IMR-90 (cell line): ENCODE measurements around the gene AUTS2. TPM values are rescaled to one million over a fixed set of nuclear protein-coding genes. Genes with fewer than 3 reads are reported as not detected.

Experiments
- ATAC-seq: fragments of 200-7000 bp; cut with Tn5 transposase; 2 replicates; pipeline ENCODE4 v1.9.1; 2020; ENCODE audit warnings: low read depth, mild to moderate bottlenecking, moderate library complexity
- BruUV-seq: library from RNA; stranded (reverse); fragments of 400-500 nt; replicated peaks from 2 replicates; lab custom pipeline; 2021; lab: Mats Ljungman, UMichigan
- CTCF ChIA-PET: fragments of 300-600 bp; formaldehyde crosslinking; extraction: SDS; loops from one replicate; lab custom pipeline; 2021; ENCODE audit warnings: antibody characterized with exemption; lab: Yijun Ruan, JAX
- POLR2A ChIA-PET: fragments of 300-600 bp; sonication (Branson Sonifier 250); formaldehyde crosslinking; loops from one replicate; lab custom pipeline; 2022; ENCODE audit warnings: antibody characterized with exemption; ENCODE audit not compliant: unreplicated experiment; lab: Charles Lee
- DNase-seq: peaks from one replicate; pipeline ENCODE4 v3.0.0; 2013
- H2AFZ ChIP-seq: replicated peaks from 2 replicates; pipeline ENCODE3; 2013; ENCODE audit warnings: low read length, mild to moderate bottlenecking; ENCODE audit not compliant: poor library complexity
- H2AK5ac ChIP-seq: 2 replicates; pipeline ENCODE4 v1.6.1; 2013; ENCODE audit warnings: low read depth, low read length, inconsistent platforms
- H2AK9ac ChIP-seq: replicated peaks from 2 replicates; pipeline ENCODE3; 2013; ENCODE audit warnings: mild to moderate bottlenecking, low read depth, low read length, moderate library complexity; ENCODE audit not compliant: poor library complexity
- H2BK120ac ChIP-seq: 2 replicates; pipeline ENCODE4 v1.6.1; 2013; ENCODE audit warnings: low read depth, low read length, inconsistent platforms
- H2BK15ac ChIP-seq: 3 replicates; pipeline ENCODE4 v1.6.1; 2013; ENCODE audit warnings: low read depth, low read length, inconsistent platforms
- H2BK20ac ChIP-seq: 2 replicates; pipeline ENCODE4 v1.6.1; 2013; ENCODE audit warnings: low read depth, mild to moderate bottlenecking, inconsistent platforms, low read length, moderate library complexity
- H2BK5ac ChIP-seq: 2 replicates; pipeline ENCODE4 v1.6.1; 2013; ENCODE audit warnings: mild to moderate bottlenecking, low read depth, low read length, inconsistent platforms; ENCODE audit not compliant: poor library complexity, severe bottlenecking
- H3K14ac ChIP-seq: replicated peaks from 2 replicates; pipeline ENCODE4 v1.6.1; 2013; ENCODE audit warnings: low read depth, low read length, inconsistent platforms
- H3K18ac ChIP-seq: 2 replicates; pipeline ENCODE4 v1.6.1; 2013; ENCODE audit warnings: low read depth, low read length, control low read depth
- H3K23ac ChIP-seq: 2 replicates; pipeline ENCODE4 v1.6.1; 2013; ENCODE audit warnings: low read depth, low read length, inconsistent platforms
- H3K27ac ChIP-seq: 2 replicates; pipeline ENCODE4 v1.5.1; 2013; ENCODE audit warnings: mild to moderate bottlenecking, control low read depth, low read length; ENCODE audit not compliant: insufficient read depth
- H3K27me3 ChIP-seq: 2 replicates; pipeline ENCODE4 v1.6.1; 2013; ENCODE audit warnings: low read length; ENCODE audit not compliant: control insufficient read depth, insufficient read depth
- H3K36me3 ChIP-seq: 2 replicates; pipeline ENCODE4 v1.6.1; 2013; ENCODE audit warnings: low read length, mixed read lengths; ENCODE audit not compliant: control insufficient read depth, insufficient read depth
- H3K4ac ChIP-seq: 2 replicates; pipeline ENCODE4 v1.6.1; 2013; ENCODE audit warnings: low read depth, low read length, inconsistent platforms
- H3K4me1 ChIP-seq: 2 replicates; pipeline ENCODE4 v1.6.1; 2013; ENCODE audit warnings: low read length, mixed read lengths; ENCODE audit not compliant: control insufficient read depth, insufficient read depth
- H3K4me2 ChIP-seq: 2 replicates; pipeline ENCODE4 v1.6.1; 2013; ENCODE audit warnings: low read depth, mild to moderate bottlenecking, control low read depth, low read length, moderate library complexity
- H3K4me3 ChIP-seq: 2 replicates; pipeline ENCODE4 v1.5.1; 2013; ENCODE audit warnings: low read depth, mild to moderate bottlenecking, control low read depth, low read length, moderate library complexity; ENCODE audit not compliant: insufficient read depth
- H3K56ac ChIP-seq: 2 replicates; pipeline ENCODE4 v1.6.1; 2013; ENCODE audit warnings: low read length, inconsistent platforms; ENCODE audit not compliant: insufficient read depth; ENCODE audit errors: extremely low read depth
- H3K79me1 ChIP-seq, 2 experiments: 2 replicates each; pipeline ENCODE4 v1.6.1; 2013; ENCODE audit warnings: low read length in 2 of 2, inconsistent platforms in 1 of 2, low read depth in 1 of 2
- H3K9ac ChIP-seq: 2 replicates; pipeline ENCODE4 v1.6.1; 2013; ENCODE audit warnings: low read depth, low read length, control low read depth
- H3K9me1 ChIP-seq: 2 replicates; pipeline ENCODE4 v1.6.1; 2013; ENCODE audit warnings: low read length, inconsistent platforms; ENCODE audit not compliant: insufficient read depth
- H3K9me3 ChIP-seq: 2 replicates; pipeline ENCODE4 v1.6.1; 2013; ENCODE audit warnings: low read length; ENCODE audit not compliant: control insufficient read depth, insufficient read depth
- H4K20me1 ChIP-seq: 2 replicates; pipeline ENCODE4 v1.6.1; 2013; ENCODE audit warnings: low read length, inconsistent platforms; ENCODE audit not compliant: insufficient read depth
- H4K5ac ChIP-seq: 2 replicates; pipeline ENCODE4 v1.6.1; 2013; ENCODE audit warnings: mild to moderate bottlenecking, low read depth, low read length, control low read depth
- H4K8ac ChIP-seq, 2 experiments: 2 replicates each; pipeline ENCODE4 v1.6.1; 2013; ENCODE audit warnings: low read depth in 2 of 2, low read length in 2 of 2, control low read depth in 1 of 2, inconsistent platforms in 1 of 2
- H4K91ac ChIP-seq: 2 replicates; pipeline ENCODE4 v1.6.1; 2013; ENCODE audit warnings: low read depth, low read length, inconsistent platforms; ENCODE audit not compliant: insufficient read depth
- CEBPB ChIP-seq: IDR thresholded peaks from 2 replicates; pipeline ENCODE4 v1.6.1; 2012; ENCODE audit warnings: low read depth, low read length, improper control_type of control experiment
- CHD1 ChIP-seq: IDR thresholded peaks from 2 replicates; pipeline ENCODE4 v1.6.1; 2012; ENCODE audit warnings: low read depth, low read length, improper control_type of control experiment
- ELK1 ChIP-seq: fragments of 150-350 bp; IDR thresholded peaks from 2 replicates; pipeline ENCODE4 v1.6.1; 2016; ENCODE audit warnings: low read depth, mild to moderate bottlenecking, low read length, moderate library complexity, borderline replicate concordance
- FOS ChIP-seq: fragments of 150-350 bp; IDR thresholded peaks from 2 replicates; pipeline ENCODE4 v1.6.1; 2016; ENCODE audit warnings: low read depth, low read length
- POLR2A ChIP-seq: IDR thresholded peaks from 2 replicates; pipeline ENCODE4 v1.6.1; 2012; ENCODE audit warnings: mild to moderate bottlenecking, low read depth, low read length
- RAD21 ChIP-seq: IDR thresholded peaks from 2 replicates; pipeline ENCODE4 v1.6.1; 2012; ENCODE audit warnings: low read length, improper control_type of control experiment
- RCOR1 ChIP-seq: IDR thresholded peaks from 2 replicates; pipeline ENCODE4 v1.6.1; 2012; ENCODE audit warnings: mild to moderate bottlenecking, low read length, improper control_type of control experiment; ENCODE audit not compliant: insufficient replicate concordance
- RFX5 ChIP-seq: IDR thresholded peaks from 2 replicates; pipeline ENCODE4 v1.8.0; 2012; ENCODE audit warnings: low read depth, mild to moderate bottlenecking, low read length, moderate library complexity
- USF2 ChIP-seq: fragments of 150-350 bp; IDR thresholded peaks from 2 replicates; pipeline ENCODE4 v1.6.1; 2017; ENCODE audit warnings: mild to moderate bottlenecking, antibody characterized with exemption, low read length, low read depth
- WGBS, 2 experiments: methylation state at CpG; one replicate each; pipeline versions ENCODE4 v1.1.5 to v1.1.7; 2013; ENCODE audit warnings: missing lambda C conversion rate in 2 of 2; ENCODE audit not compliant: insufficient read length in 1 of 2; ENCODE audit errors: extremely low coverage in 2 of 2; 5-methylcytosine and 5-hydroxymethylcytosine counted together
- dilution Hi-C: fragments of 300-500 bp; cut with HindIII; formaldehyde crosslinking; loops from one replicate; pipeline ENCODE4 v1.14.3; 2018; ENCODE audit warnings: low sequenced_read_pairs; ENCODE audit not compliant: unreplicated experiment
- in situ Hi-C: fragments of 300-500 bp; cut with MboI; formaldehyde crosslinking; loops from 3 replicates; pipeline ENCODE4 v1.14.3; 2019; ENCODE audit warnings: low sequenced_read_pairs, inconsistent platforms, mixed read lengths
- intact Hi-C: fragments of 100-400 bp; cut with micrococcal nuclease; formaldehyde crosslinking; loops from 2 replicates; pipeline ENCODE4 v1.10.0; 2022
- polyA plus RNA-seq, 3 experiments: library from polyadenylated mRNA; depleted of rRNA; stranded (reverse); fragments of >200 nt; gene quantifications; 2 replicates each; pipeline ENCODE4 v1.2.3, GENCODE V29; 2012; ENCODE audit warnings: low replicate concordance in 1 of 3
- total RNA-seq: library from RNA; depleted of rRNA; stranded (reverse); fragments of >200 nt; gene quantifications from 2 replicates; pipeline ENCODE4 v1.2.3, GENCODE V29; 2012

Gene AUTS2
- total and polyA plus RNA-seq, 2 of the 4 experiments (the other 2 are of a cell fraction), result 0.90 to 3.0 TPM

GRCh38 chr7:70587739-70588138 lies 989.5 kb downstream of the AUTS2 start:
- H3K4ac ChIP-seq, result no peak overlapping the region
- H3K9me3 ChIP-seq, result no peaks in the 10 kb centered on the region
- DNase-seq, result no peak
- no peaks in the 10 kb centered on the region for H4K20me1 ChIP-seq
- H2AFZ ChIP-seq, result no peak overlapping the region
- no peak for TF ChIP-seq USF2
- TF ChIP-seq RFX5, result no peak
- TF ChIP-seq POLR2A, result no peak
- TF ChIP-seq RCOR1, result no peak
- no peak for TF ChIP-seq RAD21
- TF ChIP-seq FOS, result no peak
- TF ChIP-seq ELK1, result no peak
- TF ChIP-seq CEBPB, result no peak
- TF ChIP-seq CHD1, result no peak
- in situ Hi-C loops (no loop called here), dilution Hi-C loops (no loop called here), intact Hi-C loops (no loop called here)
- no peak overlapping the region for H3K4me3 ChIP-seq
- no peak overlapping the region for H4K5ac ChIP-seq
- H3K23ac ChIP-seq, result no peak overlapping the region
- no peaks in the 10 kb centered on the region for H3K9me1 ChIP-seq
- no peak overlapping the region for H4K8ac ChIP-seq
- H3K4me2 ChIP-seq, result no peak overlapping the region
- H3K18ac ChIP-seq, result no peak overlapping the region
- no TSS peak for BruUV-seq
- ATAC-seq, result no peak
- no peak overlapping the region for H3K9ac ChIP-seq
- no peak overlapping the region for H2BK20ac ChIP-seq
- no peak overlapping the region for H3K27ac ChIP-seq
- H2AK9ac ChIP-seq, result no peak overlapping the region
- no peak overlapping the region for H4K91ac ChIP-seq
- H3K36me3 ChIP-seq, result no peaks in the 10 kb centered on the region
- no peak overlapping the region for H2BK15ac ChIP-seq
- H3K27me3 ChIP-seq, result no peaks in the 10 kb centered on the region; the same call in 1 of the 2 replicates
- no peak overlapping the region for H3K14ac ChIP-seq
- H2AK5ac ChIP-seq, result no peak overlapping the region
- WGBS, 2 experiments, result no CpG with 5 or more reads among the region's 4 CpGs
- H2BK5ac ChIP-seq, result no peak overlapping the region
- no peaks in the 10 kb centered on the region for H3K4me1 ChIP-seq
- no peak overlapping the region for H2BK120ac ChIP-seq
- no peaks in the 10 kb centered on the region for H3K79me1 ChIP-seq
- no peak overlapping the region for H3K56ac ChIP-seq
- ChIA-PET POLR2A (no interaction called here), CTCF (no interaction called here)
